Keratinocyte (primary cell): ENCODE results near the gene FCSK. TPM values are rescaled to one million over a fixed set of nuclear protein-coding genes. Genes with fewer than 3 reads are reported as not detected.

Experiments used
- DNase-seq: peaks from one replicate; pipeline ENCODE4 v3.0.0-alpha.2; 2011; ENCODE audit warnings: low read depth, missing footprints, low spot score
- FAIRE-seq: peaks from 2 replicates; lab custom pipeline; 2011; peaks lifted over from hg19 to GRCh38; lab: Jason Lieb, UNC
- H2AFZ ChIP-seq: 2 replicates; pipeline ENCODE4 v1.6.0; 2012; ENCODE audit warnings: low read length, control low read depth, inconsistent platforms; ENCODE audit not compliant: control insufficient read depth
- H3K27ac ChIP-seq: 2 replicates; pipeline ENCODE4 v1.5.1; 2011; ENCODE audit warnings: low read length; ENCODE audit not compliant: control insufficient read depth, insufficient read depth
- H3K27me3 ChIP-seq: 3 replicates; pipeline ENCODE4 v1.6.0; 2011; ENCODE audit warnings: low read length; ENCODE audit not compliant: control insufficient read depth, insufficient read depth; ENCODE audit errors: extremely low read depth
- H3K36me3 ChIP-seq, 2 experiments: 2 replicates in 1 of 2; 3 replicates in 1 of 2; pipeline ENCODE4 v1.5.1; 2011; ENCODE audit warnings: low read length in 2 of 2, mild to moderate bottlenecking in 1 of 2; ENCODE audit not compliant: control insufficient read depth in 2 of 2, insufficient read depth in 2 of 2; ENCODE audit errors: extremely low read depth in 1 of 2
- H3K4me1 ChIP-seq: 3 replicates; pipeline ENCODE4 v1.5.1; 2011; ENCODE audit warnings: low read length; ENCODE audit not compliant: control insufficient read depth, insufficient read depth; ENCODE audit errors: extremely low read depth
- H3K4me2 ChIP-seq: 3 replicates; pipeline ENCODE4 v1.6.0; 2011; ENCODE audit warnings: low read depth, low read length; ENCODE audit not compliant: control insufficient read depth, insufficient read depth; ENCODE audit errors: extremely low read depth
- H3K4me3 ChIP-seq, 3 experiments: fragments of 200-600 bp in 1 of 3; sonication (generic) in 1 of 3; 2 replicates in 2 of 3; 3 replicates in 1 of 3; pipeline ENCODE4 v1.5.1; 2011 to 2016; ENCODE audit warnings: low read length in 3 of 3, mild to moderate bottlenecking in 3 of 3, control low read depth in 2 of 3, inconsistent platforms in 1 of 3, low read depth in 1 of 3, mixed read lengths in 1 of 3, mixed run types in 1 of 3, moderate library complexity in 1 of 3; ENCODE audit not compliant: control insufficient read depth in 2 of 3, insufficient read depth in 2 of 3; ENCODE audit errors: extremely low read depth in 1 of 3
- H3K79me2 ChIP-seq: 2 replicates; pipeline ENCODE4 v1.6.0; 2012; ENCODE audit warnings: low read length; ENCODE audit not compliant: control insufficient read depth, insufficient read depth
- H3K9ac ChIP-seq: 3 replicates; pipeline ENCODE4 v1.6.0; 2011; ENCODE audit warnings: low read length; ENCODE audit not compliant: control insufficient read depth, insufficient read depth; ENCODE audit errors: extremely low read depth
- H3K9me1 ChIP-seq: 3 replicates; pipeline ENCODE4 v1.6.0; 2011; ENCODE audit warnings: low read length; ENCODE audit not compliant: control insufficient read depth, insufficient read depth; ENCODE audit errors: extremely low read depth
- H3K9me3 ChIP-seq: 2 replicates; pipeline ENCODE4 v1.5.1; 2012; ENCODE audit warnings: low read depth, low read length; ENCODE audit not compliant: control insufficient read depth
- H4K20me1 ChIP-seq: 3 replicates; pipeline ENCODE4 v1.6.0; 2011; ENCODE audit warnings: low read length; ENCODE audit not compliant: control insufficient read depth, insufficient read depth; ENCODE audit errors: extremely low read depth
- CTCF ChIP-seq, 3 experiments: IDR thresholded peaks in 1 of 3; conservative IDR thresholded peaks in 1 of 3; optimal IDR thresholded peaks in 1 of 3; 2 replicates in 2 of 3; 3 replicates in 1 of 3; pipeline versions ENCODE3 to v1.5.1; 2011; ENCODE audit warnings: low read length in 3 of 3, mild to moderate bottlenecking in 3 of 3, moderate library complexity in 2 of 3, control low read depth in 1 of 3, inconsistent platforms in 1 of 3; ENCODE audit not compliant: insufficient read depth in 2 of 3; ENCODE audit errors: extremely low read depth in 1 of 3
- EZH2 ChIP-seq: IDR thresholded peaks from one replicate; pipeline ENCODE4 v1.6.1; 2012; ENCODE audit warnings: inconsistent platforms, mild to moderate bottlenecking, low read length, moderate library complexity
- dilution Hi-C: fragments of 300-500 bp; cut with MboI; formaldehyde crosslinking; loops from one replicate; pipeline ENCODE4 v1.7.0; 2020; ENCODE audit warnings: low sequenced_read_pairs; ENCODE audit not compliant: extremely low pct_ligation_motif_present
- polyA plus RNA-seq, 5 experiments: library from polyadenylated mRNA; depleted of rRNA in 3 of 5; stranded (reverse) in 3 of 5; stranded (forward) in 1 of 5; unstranded in 1 of 5; fragments of >200 nt; gene quantifications; 1 replicate in 1 of 5; 2 replicates in 3 of 5; 3 replicates in 1 of 5; pipeline versions ENCODE4 v1.2.1 to v1.2.3, GENCODE V29; 2011 to 2012; ENCODE audit warnings: missing spikeins in 2 of 5, low read depth in 1 of 5, low replicate concordance in 1 of 5

FCSK gene
- polyA plus RNA-seq, 1 donor (not counting 4 experiments of a cell fraction or from before 2014, with no cell fraction given) = 6.5 TPM

- dilution Hi-C loops = no loop called here
- no peak for TF ChIP-seq CTCF (optimal IDR thresholded peaks at IDR 0.05 in 1 of 3, IDR thresholded peaks at IDR 0.05 in 1 of 3, conservative IDR thresholded peaks at IDR 0.05 in 1 of 3; ENCODE audit: extremely low read depth in 1 of 3, insufficient read depth in 2 of 3, low read length in 3 of 3)
- TF ChIP-seq EZH2 = no peak
- H3K4me2 ChIP-seq = no peak overlapping the region
- H4K20me1 ChIP-seq = no peaks in the 10 kb centered on the region
- H3K9me3 ChIP-seq = no peaks in the 10 kb centered on the region
- H3K9ac ChIP-seq = no peak overlapping the region
- no peak overlapping the region for H3K4me3 ChIP-seq
- DNase-seq (no peak), FAIRE-seq (no peak)
- H3K36me3 ChIP-seq = peaks cover 0 to 2% of the 10 kb centered on the region in 2 experiments
- H3K4me1 ChIP-seq = no peaks in the 10 kb centered on the region
- no peak overlapping the region for H2AFZ ChIP-seq
- no peaks in the 10 kb centered on the region for H3K79me2 ChIP-seq
- no peaks in the 10 kb centered on the region for H3K27me3 ChIP-seq
- H3K9me1 ChIP-seq = peaks cover 2% of the 10 kb centered on the region
- no peak overlapping the region for H3K27ac ChIP-seq
Measured at GRCh38 chr16:70419384-70420327, 34.7 kb upstream of the FCSK start.

GRCh38 chr16:70421014-70421413 lies 33.4 kb upstream of the FCSK start:
- FAIRE-seq = no peak
- no peak overlapping the region for H3K4me3 ChIP-seq
- no peaks in the 10 kb centered on the region for H3K9me3 ChIP-seq
- no peak overlapping the region for H3K27ac ChIP-seq
- TF ChIP-seq CTCF (optimal IDR thresholded peaks at IDR 0.05 in 1 of 3, IDR thresholded peaks at IDR 0.05 in 1 of 3, conservative IDR thresholded peaks at IDR 0.05 in 1 of 3; ENCODE audit: extremely low read depth in 1 of 3, insufficient read depth in 2 of 3, low read length in 3 of 3) (no peak), EZH2 (no peak)
- H3K79me2 ChIP-seq = no peaks in the 10 kb centered on the region
- H3K9me1 ChIP-seq = peaks cover 2% of the 10 kb centered on the region
- H4K20me1 ChIP-seq = no peaks in the 10 kb centered on the region
- dilution Hi-C loops = no loop called here
- no peaks in the 10 kb centered on the region for H3K27me3 ChIP-seq
- H3K4me1 ChIP-seq = no peaks in the 10 kb centered on the region
- DNase-seq = no peak
- no peak overlapping the region for H2AFZ ChIP-seq
- no peak overlapping the region for H3K9ac ChIP-seq
- peaks cover 0 to 5% of the 10 kb centered on the region in 2 experiments for H3K36me3 ChIP-seq
- H3K4me2 ChIP-seq = no peak overlapping the region
